H1 (cell line): Measurements from ENCODE around the gene ARGLU1. TPM values are rescaled to one million over a fixed set of nuclear protein-coding genes. Genes with fewer than 3 reads are reported as not detected.

Experiments
- CTCF ChIA-PET: fragments of 300-600 bp; sonication (Branson Sonifier 250); formaldehyde crosslinking; loops from one replicate; lab custom pipeline; 2021; ENCODE audit not compliant: partially characterized antibody; lab: Charles Lee
- POLR2A ChIA-PET: fragments of 300-600 bp; sonication (Branson Sonifier 250); formaldehyde crosslinking; loops from one replicate; lab custom pipeline; 2021; ENCODE audit warnings: inconsistent platforms; ENCODE audit not compliant: partially characterized antibody; lab: Charles Lee
- DNase-seq, 2 experiments: peaks; one replicate each; pipeline versions ENCODE4 v3.0.0 to v3.0.0-alpha.2; 2010 to 2022; ENCODE audit warnings: low spot score in 2 of 2, low read depth in 1 of 2, mixed read lengths in 1 of 2
- FAIRE-seq: peaks from 2 replicates; lab custom pipeline; 2011; peaks lifted over from hg19 to GRCh38; lab: Jason Lieb, UNC
- H2AFZ ChIP-seq: 2 replicates; pipeline ENCODE4 v1.8.1; 2012; ENCODE audit warnings: low read length, inconsistent platforms
- H2AK5ac ChIP-seq: 2 replicates; pipeline ENCODE4 v1.6.1; 2013; ENCODE audit warnings: low read depth, low read length
- H2BK120ac ChIP-seq: replicated peaks from 2 replicates; pipeline ENCODE3; 2013; ENCODE audit warnings: low read depth, low read length, inconsistent platforms
- H2BK12ac ChIP-seq: 2 replicates; pipeline ENCODE4 v1.6.1; 2013; ENCODE audit warnings: low read depth, low read length
- H2BK15ac ChIP-seq: 2 replicates; pipeline ENCODE4 v1.6.1; 2013; ENCODE audit warnings: low read length
- H2BK20ac ChIP-seq: 2 replicates; pipeline ENCODE4 v1.6.1; 2013; ENCODE audit warnings: low read length
- H2BK5ac ChIP-seq: 2 replicates; pipeline ENCODE4 v1.6.1; 2013; ENCODE audit warnings: low read depth, low read length
- H3K14ac ChIP-seq: 2 replicates; pipeline ENCODE4 v1.6.1; 2013; ENCODE audit warnings: inconsistent platforms; ENCODE audit not compliant: insufficient read length
- H3K18ac ChIP-seq: 2 replicates; pipeline ENCODE4 v1.6.1; 2013; ENCODE audit warnings: low read length; ENCODE audit errors: extremely low read depth
- H3K23ac ChIP-seq: 2 replicates; pipeline ENCODE4 v1.6.1; 2013; ENCODE audit warnings: inconsistent platforms; ENCODE audit not compliant: insufficient read length
- H3K23me2 ChIP-seq: 2 replicates; pipeline ENCODE4 v1.6.1; 2013; ENCODE audit warnings: low read depth, low read length
- H3K27ac ChIP-seq: 2 replicates; pipeline ENCODE4 v1.6.1; 2011; ENCODE audit warnings: low read depth, low read length, inconsistent platforms
- H3K27me3 ChIP-seq, 4 experiments: replicated peaks in 1 of 4; 1 replicate in 1 of 4; 2 replicates in 3 of 4; pipeline versions ENCODE4 v1.6.1 to v1.8.1; 2011 to 2013; ENCODE audit warnings: low read length in 3 of 4, mild to moderate bottlenecking in 3 of 4, inconsistent platforms in 2 of 4, mixed read lengths in 2 of 4, moderate library complexity in 1 of 4; ENCODE audit not compliant: control insufficient read depth in 3 of 4, insufficient read depth in 3 of 4; ENCODE audit errors: extremely low read depth in 1 of 4
- H3K36me3 ChIP-seq, 4 experiments: 2 replicates each; pipeline versions ENCODE4 v1.6.1 to v1.8.1; 2011 to 2013; ENCODE audit warnings: mild to moderate bottlenecking in 4 of 4, low read length in 3 of 4, moderate library complexity in 2 of 4, control low read depth in 1 of 4, inconsistent platforms in 1 of 4; ENCODE audit not compliant: insufficient read depth in 4 of 4, control insufficient read depth in 2 of 4
- H3K4ac ChIP-seq: replicated peaks from 2 replicates; pipeline ENCODE3; 2013; ENCODE audit warnings: low read length, low read depth, mixed read lengths, inconsistent platforms; ENCODE audit not compliant: insufficient read length
- H3K4me1 ChIP-seq, 4 experiments: replicated peaks in 1 of 4; 1 replicate in 1 of 4; 2 replicates in 3 of 4; pipeline versions ENCODE4 v1.6.1 to v1.8.1; 2011 to 2013; ENCODE audit warnings: low read length in 3 of 4, inconsistent platforms in 2 of 4, mixed read lengths in 1 of 4; ENCODE audit not compliant: insufficient read depth in 4 of 4, control insufficient read depth in 3 of 4
- H3K4me2 ChIP-seq, 2 experiments: 2 replicates each; pipeline versions ENCODE4 v1.6.1 to v1.8.1; 2011 to 2013; ENCODE audit warnings: low read depth in 2 of 2, low read length in 2 of 2, control low read depth in 1 of 2, inconsistent platforms in 1 of 2, mild to moderate bottlenecking in 1 of 2; ENCODE audit not compliant: insufficient read depth in 1 of 2
- H3K4me3 ChIP-seq, 4 experiments: fragments of 200-600, 300-600 bp in 1 of 4; sonication (generic), shearing (Covaris generic), sonication (Bioruptor Twin) in 1 of 4; 2 replicates each; pipeline versions ENCODE4 v1.5.1 to v1.8.1; 2011 to 2016; ENCODE audit warnings: low read length in 4 of 4, low read depth in 3 of 4, control low read depth in 2 of 4, inconsistent platforms in 2 of 4, mild to moderate bottlenecking in 2 of 4, mixed read lengths in 1 of 4, moderate library complexity in 1 of 4; ENCODE audit not compliant: insufficient read depth in 2 of 4; ENCODE audit errors: extremely low read depth in 1 of 4
- H3K56ac ChIP-seq: replicated peaks from 2 replicates; pipeline ENCODE3; 2013; ENCODE audit warnings: low read depth, mild to moderate bottlenecking, mixed read lengths, low read length, inconsistent platforms; ENCODE audit not compliant: insufficient read length
- H3K79me1 ChIP-seq: 2 replicates; pipeline ENCODE4 v1.6.1; 2013; ENCODE audit warnings: low read depth, low read length, control low read depth
- H3K79me2 ChIP-seq, 2 experiments: 2 replicates each; pipeline versions ENCODE4 v1.6.1 to v1.8.1; 2012 to 2013; ENCODE audit warnings: low read length in 2 of 2, mild to moderate bottlenecking in 2 of 2, inconsistent platforms in 1 of 2; ENCODE audit not compliant: insufficient read depth in 2 of 2, control insufficient read depth in 1 of 2
- H3K9ac ChIP-seq, 4 experiments: replicated peaks in 1 of 4; 1 replicate in 1 of 4; 2 replicates in 3 of 4; pipeline versions ENCODE4 v1.6.1 to v1.8.1; 2011 to 2013; ENCODE audit warnings: low read depth in 3 of 4, low read length in 3 of 4, control low read depth in 2 of 4, mild to moderate bottlenecking in 2 of 4, moderate library complexity in 2 of 4, inconsistent platforms in 1 of 4; ENCODE audit errors: extremely low read depth in 1 of 4
- H3K9me3 ChIP-seq, 2 experiments: 2 replicates each; pipeline versions ENCODE4 v1.6.1 to v1.8.1; 2012 to 2013; ENCODE audit warnings: mild to moderate bottlenecking in 2 of 2, moderate library complexity in 2 of 2, control low read depth in 1 of 2, inconsistent platforms in 1 of 2, low read depth in 1 of 2, low read length in 1 of 2, mixed read lengths in 1 of 2; ENCODE audit not compliant: insufficient read depth in 2 of 2
- H4K20me1 ChIP-seq, 2 experiments: replicated peaks in 1 of 2; 2 replicates each; pipeline versions ENCODE3 to v1.8.1; 2011 to 2013; ENCODE audit warnings: inconsistent platforms in 2 of 2, low read length in 2 of 2, mild to moderate bottlenecking in 1 of 2; ENCODE audit not compliant: insufficient read depth in 2 of 2, control insufficient read depth in 1 of 2
- H4K5ac ChIP-seq: 2 replicates; pipeline ENCODE4 v1.6.1; 2013; ENCODE audit warnings: low read length, low read depth, mixed read lengths, inconsistent platforms; ENCODE audit not compliant: insufficient read length
- H4K8ac ChIP-seq: 2 replicates; pipeline ENCODE4 v1.8.0; 2013; ENCODE audit warnings: mild to moderate bottlenecking, moderate library complexity, low read length, inconsistent platforms; ENCODE audit not compliant: insufficient read depth; ENCODE audit errors: extremely low read depth
- H4K91ac ChIP-seq: replicated peaks from 2 replicates; pipeline ENCODE3; 2013; ENCODE audit warnings: low read length, mixed read lengths, inconsistent platforms; ENCODE audit not compliant: insufficient read length
- CREB1 ChIP-seq: IDR thresholded peaks from 2 replicates; pipeline ENCODE4 v1.6.1; 2012; ENCODE audit warnings: inconsistent platforms
- NANOG ChIP-seq: IDR thresholded peaks from 2 replicates; pipeline ENCODE4 v1.6.1; 2011; ENCODE audit warnings: low read length, low read depth, mild to moderate bottlenecking, inconsistent platforms; ENCODE audit not compliant: insufficient read depth, poor library complexity, severe bottlenecking
- POLR2A ChIP-seq, 2 experiments: IDR thresholded peaks; 1 replicate in 1 of 2; 2 replicates in 1 of 2; pipeline ENCODE4 v1.6.1; 2011; ENCODE audit warnings: low read depth in 2 of 2, low read length in 2 of 2, mild to moderate bottlenecking in 2 of 2; ENCODE audit errors: control extremely low read depth in 1 of 2
- POU5F1 ChIP-seq: IDR thresholded peaks from 2 replicates; pipeline ENCODE4 v1.6.1; 2011; ENCODE audit warnings: low read depth, mild to moderate bottlenecking, low read length, moderate library complexity
- RNF2 ChIP-seq: fragments of 200-900, 300-1000 bp; sonication (generic); IDR thresholded peaks from 2 replicates; pipeline ENCODE4 v1.7.1; 2016; ENCODE audit warnings: borderline replicate concordance, low read depth, mild to moderate bottlenecking, antibody characterized with exemption, low read length; ENCODE audit not compliant: poor library complexity, severe bottlenecking; ENCODE audit errors: missing control alignments
- RXRA ChIP-seq: IDR thresholded peaks from 2 replicates; pipeline ENCODE4 v1.6.1; 2011; ENCODE audit warnings: low read depth, mild to moderate bottlenecking, low read length, moderate library complexity; ENCODE audit not compliant: insufficient read depth
- SIN3A ChIP-seq, 2 experiments: IDR thresholded peaks in 1 of 2; conservative IDR thresholded peaks in 1 of 2; 2 replicates each; pipeline ENCODE4 v1.6.1; 2011 to 2012; ENCODE audit warnings: low read length in 2 of 2, improper control_type of control experiment in 1 of 2, low read depth in 1 of 2, mild to moderate bottlenecking in 1 of 2
- TBP ChIP-seq: IDR thresholded peaks from 2 replicates; pipeline ENCODE4 v1.6.1; 2011; ENCODE audit warnings: low read depth, low read length, improper control_type of control experiment
- TCF12 ChIP-seq: IDR thresholded peaks from 2 replicates; pipeline ENCODE4 v1.6.1; 2011; ENCODE audit warnings: low read depth, mild to moderate bottlenecking, low read length
- WGBS, 2 experiments: shearing (Covaris generic) in 1 of 2; methylation state at CpG; one replicate each; pipeline versions ENCODE4 v1.1.6 to v1.1.7; 2013 to 2015; ENCODE audit warnings: low lambda C conversion rate in 2 of 2, mixed read lengths in 2 of 2, inconsistent platforms in 1 of 2, low coverage in 1 of 2, missing lambda C conversion rate in 1 of 2; ENCODE audit not compliant: insufficient replicate concordance in 2 of 2, insufficient coverage in 1 of 2, insufficient read length in 1 of 2; ENCODE audit errors: extremely low coverage in 1 of 2, missing lambda C conversion rate in 1 of 2; 5-methylcytosine and 5-hydroxymethylcytosine counted together
- polyA plus RNA-seq, 7 experiments: library from polyadenylated mRNA; depleted of rRNA in 3 of 7; stranded (reverse) in 5 of 7; unstranded in 2 of 7; fragments of >200 nt in 5 of 7; fragments of 200-250 nt in 2 of 7; gene quantifications; 1 replicate in 5 of 7; 2 replicates in 1 of 7; 4 replicates in 1 of 7; pipeline versions ENCODE4 v1.2.1 to v1.2.3, GENCODE V29; 2011 to 2013; ENCODE audit warnings: missing spikeins in 2 of 7, mixed read lengths in 2 of 7
- total RNA-seq: library from RNA; stranded (reverse); fragmentation: NEBNext Ultra II Directional; extraction: Animal tissue kit (Norgen Biotek cat#: 25700); gene quantifications from 2 replicates; pipeline ENCODE4 v1.2.1, GENCODE V29; 2021

Gene ARGLU1
- total and polyA plus RNA-seq, 2 of the 8 experiments (the other 6 are each of a cell fraction or from before 2014, with no cell fraction given): 47.8 to 84.9 TPM

GRCh38 chr13:106568299-106569003, 514 bp upstream of the ARGLU1 start:
- Histone ChIP-seq H4K20me1 (peaks cover 22 to 32% of the 10 kb centered on the region in 2 experiments), H4K8ac (no peak overlapping the region), H4K5ac (no peak overlapping the region), H3K79me1 (no peaks in the 10 kb centered on the region), H3K18ac (no peak overlapping the region; the same call in 1 of the 2 replicates), H3K23ac (no peak overlapping the region), H2BK5ac (no peak overlapping the region; the same call in 1 of the 2 replicates), H3K9ac (peak overlapping the region in 3 of 4 experiments; percentile 83 to 99 (median 98); a peak in 5 of 7 replicates), H3K23me2 (peaks cover 6% of the 10 kb centered on the region), H2BK20ac (no peak overlapping the region), H3K4me1 (peaks cover 4 to 13% (median 10%) of the 10 kb centered on the region in 4 experiments; a peak in 5 of 7 replicates), H3K9me3 (no peaks in the 10 kb centered on the region), H3K56ac (no peak overlapping the region), H3K14ac (no peak overlapping the region), H3K4me3 (peak overlapping the region; percentile 89 to 98 (median 94)), H2AFZ (peak overlapping the region; percentile 73), H2BK12ac (peak overlapping the region; percentile 29; the same call in 1 of the 2 replicates), H3K27ac (0 out of 2 replicates have a peak overlapping the region, but pooled peaks have one; percentile 9), H3K79me2 (peaks cover 44 to 55% of the 10 kb centered on the region in 2 experiments), H3K36me3 (no peaks in the 10 kb centered on the region), H3K4ac (no peak overlapping the region), H2BK15ac (0 out of 2 replicates have a peak overlapping the region, but pooled peaks have one; percentile 65), H2AK5ac (no peak overlapping the region; the same call in 1 of the 2 replicates), H3K27me3 (no peaks in the 10 kb centered on the region), H4K91ac (no peak overlapping the region), H3K4me2 (peak overlapping the region; percentile 66 to 72), H2BK120ac (no peak overlapping the region)
- ChIA-PET POLR2A (interaction anchor here (0.9 to 3.7 kb wide), 8 partner anchors 9 to 228 kb away, joined by 3 to 15 read pairs (median 5); partner anchors contain the start of gene EFNB2), CTCF (interaction anchor here (0.6 to 2.1 kb wide), 2 partner anchors 31 to 52 kb away, joined by 3 to 10 read pairs; no protein-coding TSS in a partner anchor)
- FAIRE-seq (no peak), DNase-seq (no peak)
- WGBS, 2 experiments: 26% methylated on average over 11 of the region's 11 CpGs; no CpG with 5 or more reads in 1 of the 2 experiments
- TF ChIP-seq RNF2: no peak
- no peak for TF ChIP-seq POLR2A (IDR thresholded peaks at IDR 0.05; ENCODE audit: control extremely low read depth in 1 of 2, low read depth in 2 of 2, low read length in 2 of 2)
- TF ChIP-seq TBP: no peak
- TF ChIP-seq NANOG: no peak
- TF ChIP-seq POU5F1: no peak
- TF ChIP-seq SIN3A (conservative IDR thresholded peaks at IDR 0.05 in 1 of 2, IDR thresholded peaks at IDR 0.05 in 1 of 2; ENCODE audit: low read depth in 1 of 2, low read length in 2 of 2): no peak
- no peak for TF ChIP-seq CREB1
- no peak for TF ChIP-seq TCF12
- TF ChIP-seq RXRA: no peak
